HG02623 (cell line): ENCODE results near the gene ACVR1B.

Source experiments
- ATAC-seq: cut with Tn5 transposase; IDR thresholded peaks from one replicate; pipeline ENCODE4 v1.9.1; 2021; ENCODE audit warnings: moderate library complexity; ENCODE audit not compliant: unreplicated experiment

The ACVR1B gene

DNA sequence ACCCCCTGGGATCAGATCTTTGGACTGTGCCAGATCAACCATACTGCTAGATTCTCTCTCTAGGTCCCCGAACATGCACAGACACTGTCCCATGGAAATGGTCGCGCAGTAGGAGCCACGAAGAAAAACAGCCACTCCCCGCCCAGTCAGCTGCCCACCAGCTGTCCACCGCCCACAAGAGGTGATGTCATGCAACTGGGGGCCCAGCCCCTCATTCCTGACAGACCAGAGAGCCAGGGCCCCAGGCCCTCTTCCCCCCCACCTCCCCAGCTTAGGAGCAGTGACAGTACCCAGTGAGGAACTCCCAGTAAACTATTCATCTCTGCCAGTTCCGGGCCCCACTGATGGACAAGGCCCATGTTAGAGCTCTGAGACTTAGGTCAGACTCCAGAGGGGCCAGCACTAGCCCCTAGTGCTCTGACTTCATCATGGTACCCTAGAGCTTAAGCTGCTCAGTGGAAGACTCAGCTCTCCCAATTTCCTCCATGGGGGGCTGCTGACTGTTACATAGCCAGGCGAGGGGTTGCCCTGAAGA lies 51.6 kb downstream of the ACVR1B start:
- ATAC-seq = no peak

DNA sequence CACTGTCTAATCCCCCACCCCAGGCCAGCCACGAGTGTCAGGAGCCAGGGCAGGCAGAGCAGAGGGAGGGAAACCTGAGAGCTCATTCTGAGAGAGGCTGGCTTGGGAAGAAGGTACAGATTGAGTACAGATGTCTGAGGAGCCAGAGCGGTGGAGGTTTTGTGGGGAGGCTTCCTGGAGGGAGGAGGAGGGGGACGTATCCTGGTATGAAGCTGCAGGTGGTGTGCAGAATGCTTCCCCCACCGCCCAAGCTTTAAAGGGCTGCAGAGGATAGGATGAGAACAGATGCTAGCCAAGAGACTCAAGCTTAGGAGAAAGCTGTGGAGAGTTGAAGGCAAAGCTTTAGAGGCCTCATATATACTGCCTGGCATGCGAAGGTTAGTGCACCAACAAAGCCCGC lies 52.1 kb downstream of the ACVR1B start:
- no peak for ATAC-seq

DNA sequence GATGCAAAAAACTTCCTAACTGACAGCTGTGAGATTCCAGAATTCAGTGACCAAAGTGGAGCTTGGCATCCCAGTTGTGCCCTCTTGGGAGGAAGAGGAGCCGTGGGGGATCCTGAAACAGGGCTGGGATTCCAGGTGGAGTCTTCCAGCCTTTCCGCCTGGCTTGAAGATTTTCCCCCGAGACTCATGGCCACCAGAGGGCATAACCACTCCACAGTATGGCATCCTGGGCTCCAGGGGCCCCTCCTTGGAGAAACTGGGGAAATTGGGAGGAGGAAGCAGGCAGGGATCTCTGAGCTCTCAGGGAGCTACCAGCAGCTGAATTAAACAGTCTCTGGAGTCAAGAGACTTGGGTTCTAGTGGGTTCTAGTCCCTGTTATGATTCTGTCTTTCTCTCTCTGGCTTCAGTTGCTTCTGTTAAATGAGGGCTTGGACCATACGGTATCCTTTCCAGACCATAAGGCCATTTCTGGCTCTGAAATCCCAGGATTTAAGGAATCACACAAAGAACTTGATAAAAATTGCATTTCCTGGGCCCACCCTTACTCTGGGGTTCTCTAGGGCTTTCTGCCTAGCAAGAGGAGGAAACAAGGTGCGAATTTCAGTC lies 52.6 kb downstream of the ACVR1B start:
- no peak for ATAC-seq

DNA sequence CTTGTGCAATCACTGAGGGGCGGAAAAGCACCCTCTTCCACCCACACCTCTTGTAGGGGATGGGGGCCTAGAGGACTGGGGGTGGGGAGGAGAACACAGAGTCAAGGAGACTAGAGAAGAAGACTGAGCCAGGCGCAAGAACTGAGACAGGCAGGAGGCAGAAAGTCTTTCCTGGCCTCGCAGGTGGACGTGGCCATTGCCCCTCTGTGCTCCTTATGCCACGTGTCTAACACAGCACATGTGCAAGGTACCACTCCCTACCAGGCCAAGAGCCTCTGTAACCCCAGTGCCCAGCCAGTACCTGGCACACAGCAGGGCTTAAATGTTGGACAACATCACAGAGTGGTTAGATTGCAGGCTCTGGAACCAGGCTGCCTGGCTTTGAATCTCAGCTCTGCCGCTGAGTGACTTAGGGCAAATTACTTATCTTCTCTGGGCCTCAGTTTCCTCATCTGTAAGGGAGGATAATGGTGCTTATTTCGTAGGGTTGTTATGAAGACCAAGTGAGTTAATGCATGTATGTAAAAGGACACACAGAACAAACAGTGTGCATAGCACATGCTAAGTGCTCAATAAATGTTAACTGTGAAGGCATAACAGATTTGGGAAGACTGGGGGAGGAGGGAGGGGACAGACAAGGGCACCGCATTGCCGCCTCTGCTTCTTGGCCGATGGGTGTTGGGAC lies 53.9 kb downstream of the ACVR1B start:
- no peak for ATAC-seq

DNA sequence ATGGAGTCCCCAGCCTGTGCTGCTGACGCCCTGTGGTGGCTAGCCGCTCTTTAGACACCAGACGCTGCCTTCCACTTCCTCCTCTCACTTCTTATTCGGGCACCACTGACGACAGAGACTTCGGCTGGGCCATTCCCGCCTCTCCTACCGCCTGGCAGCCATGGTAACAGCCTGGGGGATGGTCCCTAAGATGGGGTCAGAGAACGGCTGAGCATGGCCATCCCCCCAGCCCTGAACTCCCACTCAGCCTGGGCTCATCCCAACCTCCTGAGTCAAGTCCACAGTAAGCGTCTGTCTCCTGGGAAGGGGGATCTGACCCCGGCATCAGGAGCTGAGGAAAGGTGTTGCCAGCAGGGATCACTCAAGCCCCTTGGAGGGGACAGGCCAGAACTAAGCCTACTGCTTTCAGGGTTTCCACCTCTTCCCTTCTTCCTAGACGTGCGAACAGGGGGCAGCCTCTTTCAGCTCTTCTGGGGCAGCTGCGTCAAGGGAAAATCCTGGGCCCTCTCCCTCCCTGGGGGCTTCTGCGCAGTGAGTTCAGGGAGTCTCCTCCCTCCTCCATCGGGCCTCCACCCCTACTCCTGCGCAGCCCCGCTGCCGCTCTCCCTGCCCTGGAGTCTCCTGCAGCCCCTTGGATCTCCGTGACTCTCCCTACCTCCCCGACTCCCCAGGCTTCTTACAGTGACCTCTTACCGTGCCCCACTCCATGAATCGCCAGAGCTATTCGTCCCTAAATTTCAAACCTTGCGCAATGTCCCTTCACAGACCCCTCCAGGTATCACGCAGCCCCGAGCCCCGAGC lies 54.6 kb downstream of the ACVR1B start:
- ATAC-seq = peak; percentile 65

DNA sequence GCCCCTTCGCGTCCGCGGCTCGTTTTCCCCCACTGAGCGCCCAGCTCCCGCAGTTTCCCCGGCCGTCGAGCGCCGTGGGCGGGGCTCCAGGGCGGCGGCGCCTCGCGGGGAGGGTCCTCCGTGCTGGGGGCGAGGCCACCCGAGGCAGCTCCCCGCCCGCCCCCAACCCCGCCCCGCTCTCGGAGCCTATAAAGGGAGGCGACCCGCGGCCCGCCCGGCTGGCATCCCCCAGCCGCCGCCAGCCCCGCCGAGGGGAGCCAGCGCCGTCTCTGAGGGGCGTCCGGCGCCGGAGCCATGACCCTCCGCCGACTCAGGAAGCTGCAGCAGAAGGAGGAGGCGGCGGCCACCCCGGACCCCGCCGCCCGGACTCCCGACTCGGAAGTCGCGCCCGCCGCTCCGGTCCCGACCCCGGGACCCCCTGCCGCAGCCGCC lies 55.2 kb downstream of the ACVR1B start, which contains the start of gene TAMALIN:
TSS of gene TAMALIN (plus strand) at position 221 of the 432 bp plus-strand sequence. CDS start at position 295, 74 bp downstream.
- no peak for ATAC-seq

DNA sequence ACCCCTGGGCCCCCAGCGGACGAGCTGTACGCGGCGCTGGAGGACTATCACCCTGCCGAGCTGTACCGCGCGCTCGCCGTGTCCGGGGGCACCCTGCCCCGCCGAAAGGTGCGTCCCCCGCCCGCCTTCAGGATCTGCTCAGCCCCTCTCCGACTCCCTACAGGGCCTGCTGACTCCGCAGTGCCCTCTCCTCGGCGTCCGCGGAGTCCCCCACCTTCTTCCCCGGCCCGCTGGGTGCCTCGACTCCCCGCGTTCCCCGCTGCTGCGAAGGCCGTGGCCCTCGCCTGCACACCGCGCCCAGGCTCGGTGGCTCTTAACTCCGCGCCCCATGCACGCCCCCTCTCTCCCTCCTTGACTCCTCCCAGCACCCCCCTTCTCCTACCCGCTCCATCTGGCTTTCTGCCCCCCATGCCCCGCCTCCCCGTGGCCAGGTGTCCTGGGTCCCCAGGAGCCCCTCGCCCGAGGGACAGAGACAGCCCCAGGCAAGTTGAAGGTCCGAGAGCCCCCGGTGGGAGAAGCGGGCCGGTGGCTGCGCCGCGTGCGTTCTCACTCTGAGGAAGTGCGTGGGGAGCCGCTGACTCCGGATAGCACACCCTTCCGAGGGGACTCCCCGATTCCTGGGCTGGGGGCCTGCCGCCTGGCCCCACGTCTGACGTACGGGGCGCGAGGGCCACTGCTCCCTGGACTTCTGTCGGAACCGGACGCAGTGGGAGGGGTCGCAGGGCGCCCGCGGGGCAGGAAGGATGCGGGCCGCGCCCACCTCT lies 55.8 kb downstream of the ACVR1B start:
- no peak for ATAC-seq

DNA sequence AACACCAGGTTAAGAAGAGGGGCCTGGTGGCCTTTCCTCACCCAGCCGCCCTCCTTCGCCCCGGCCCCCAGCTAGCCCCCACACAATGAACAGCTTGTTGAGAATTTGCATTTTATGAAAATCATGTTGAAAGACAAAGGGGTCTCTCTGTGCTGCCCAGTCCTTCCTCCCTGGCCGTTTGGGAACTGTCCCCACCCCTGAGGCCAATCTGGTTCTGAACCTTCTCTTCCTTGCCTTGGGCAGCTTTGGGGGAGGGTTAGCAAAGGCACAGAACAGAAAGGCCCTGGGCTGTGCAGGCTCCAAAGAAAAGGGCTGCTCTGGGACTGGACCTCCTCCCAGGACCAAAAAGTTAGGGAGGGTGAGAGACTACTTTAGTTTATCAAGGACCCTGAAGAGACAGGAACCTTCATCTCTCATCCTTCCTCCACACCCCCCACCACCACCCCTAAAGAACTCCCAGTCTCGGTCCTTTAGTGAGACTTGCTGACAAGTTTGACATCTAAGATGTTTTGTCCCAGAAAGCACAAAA lies 56.5 kb downstream of the ACVR1B start:
- no peak for ATAC-seq

DNA sequence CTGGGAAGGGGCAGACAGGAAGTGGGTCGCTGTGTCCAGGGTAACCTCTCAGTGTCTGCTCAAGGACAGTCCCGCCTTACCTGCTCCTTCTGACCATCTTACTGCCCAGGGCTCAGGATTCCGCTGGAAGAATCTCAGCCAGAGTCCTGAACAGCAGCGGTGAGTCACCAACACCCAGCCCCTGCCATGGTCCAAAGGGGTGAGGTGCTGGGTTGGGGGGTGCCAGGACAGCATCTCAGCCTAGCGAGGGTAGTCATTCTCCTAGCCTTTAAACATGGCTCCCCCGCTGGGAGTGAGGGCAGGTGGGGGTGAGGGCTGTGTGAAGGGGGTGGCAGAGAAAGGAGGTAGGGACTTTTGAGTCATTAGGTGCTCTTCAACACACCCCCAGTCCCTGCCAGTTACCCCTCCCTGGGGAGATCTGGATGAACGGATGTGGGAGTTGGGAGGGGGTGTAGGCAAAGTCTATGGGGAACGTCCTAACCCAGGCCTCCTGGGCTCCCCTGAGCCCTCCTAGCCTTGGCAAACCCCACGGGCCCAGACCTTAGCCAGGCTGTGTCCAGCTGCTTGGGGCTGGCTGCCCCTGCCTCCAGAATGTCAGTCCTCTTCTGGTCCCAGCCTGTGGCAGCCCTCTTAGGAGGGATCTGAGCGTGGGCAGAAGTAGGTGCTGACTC lies 57.7 kb downstream of the ACVR1B start:
- ATAC-seq = no peak

DNA sequence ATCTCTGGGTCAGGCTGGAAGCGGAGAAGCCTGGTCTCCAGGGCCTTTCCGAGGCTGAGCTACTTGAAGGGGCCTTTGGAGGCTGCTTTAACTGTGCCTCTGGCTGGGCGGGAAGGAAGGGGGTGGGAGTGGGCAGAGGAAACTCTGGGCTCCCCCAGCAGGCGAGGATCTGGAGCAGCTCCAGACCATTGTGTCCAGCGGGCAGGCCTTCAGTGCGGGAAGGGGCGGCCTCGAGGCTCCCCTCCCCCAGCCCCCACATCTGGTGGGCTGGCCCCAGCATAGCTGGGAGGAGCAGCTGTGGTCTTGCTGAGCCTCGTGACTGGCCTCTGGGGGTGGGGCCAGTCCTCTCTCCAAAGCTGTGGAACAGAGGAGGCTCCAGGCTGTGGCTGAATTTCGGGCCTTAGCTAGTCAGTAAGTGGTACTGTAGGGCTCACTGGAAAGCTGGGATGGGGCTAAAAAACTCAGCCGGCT lies 58.7 kb downstream of the ACVR1B start:
- no peak for ATAC-seq

DNA sequence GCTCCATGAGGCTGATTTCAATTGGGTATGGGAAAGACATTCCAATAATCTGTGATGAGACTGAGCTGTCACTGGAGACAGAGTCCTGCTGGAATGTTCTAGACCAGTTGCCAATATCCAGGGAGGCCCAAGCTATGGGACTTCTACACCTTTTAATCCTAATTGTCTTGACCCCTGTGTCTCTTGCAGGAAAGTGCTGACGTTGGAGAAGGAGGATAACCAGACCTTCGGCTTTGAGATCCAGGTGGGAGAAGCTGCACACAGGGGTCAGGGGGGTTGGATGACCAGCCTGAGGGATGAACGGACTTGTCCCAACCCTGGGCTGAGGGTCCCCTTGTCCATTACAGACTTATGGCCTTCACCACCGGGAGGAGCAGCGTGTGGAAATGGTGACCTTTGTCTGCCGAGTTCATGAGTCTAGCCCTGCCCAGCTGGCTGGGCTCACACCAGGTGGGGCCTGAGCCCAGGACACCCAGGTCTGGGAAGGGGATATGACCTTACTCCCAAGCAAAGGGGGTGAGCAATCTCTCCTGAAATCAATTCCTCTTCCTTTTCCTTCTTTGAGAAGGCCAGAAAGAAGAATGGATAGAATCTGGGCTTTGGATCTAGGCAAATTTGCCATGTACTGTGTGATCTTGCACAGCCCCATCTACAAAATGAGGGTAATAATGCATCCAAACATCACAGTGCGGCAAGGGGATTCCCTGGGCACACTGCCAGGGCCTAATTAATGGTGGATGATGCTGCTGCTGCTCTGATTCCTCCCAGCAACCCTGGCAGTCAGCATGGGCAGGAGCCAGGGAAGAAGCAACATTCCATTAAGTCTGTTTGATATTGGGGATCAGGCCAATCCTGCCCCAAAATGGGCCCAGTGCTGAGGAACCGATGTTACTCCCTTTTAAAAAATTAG lies 59.4 kb downstream of the ACVR1B start:
- no peak for ATAC-seq

DNA sequence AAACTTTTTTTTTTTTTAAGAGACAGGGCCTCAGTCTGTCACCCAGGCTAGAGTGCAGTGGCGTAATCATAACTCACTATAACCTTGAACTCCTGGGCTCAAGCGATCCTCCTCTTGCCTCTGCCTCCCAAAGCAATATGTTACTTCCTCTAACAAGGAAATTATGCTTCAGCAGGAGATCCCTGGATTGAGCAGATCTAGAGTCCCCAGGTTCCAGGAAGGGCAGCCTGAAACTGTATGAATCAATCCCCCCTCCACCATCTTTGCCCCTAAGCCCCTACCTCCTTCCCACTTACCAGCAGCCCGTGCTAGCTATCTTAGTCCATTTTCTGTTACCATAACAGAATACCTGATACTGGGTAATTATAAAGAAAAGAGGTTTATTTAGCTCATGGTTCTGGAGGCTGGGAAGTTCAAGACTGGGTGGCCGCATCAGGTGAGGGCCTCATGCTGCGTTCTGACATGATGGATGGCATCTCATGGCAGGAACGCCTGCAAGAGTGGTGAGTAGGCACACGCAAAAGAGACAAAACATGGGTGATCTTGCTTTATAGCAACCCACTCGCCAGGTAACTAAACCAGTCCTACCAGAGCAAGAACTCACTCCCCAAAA lies 60.2 kb downstream of the ACVR1B start:
- no peak for ATAC-seq

DNA sequence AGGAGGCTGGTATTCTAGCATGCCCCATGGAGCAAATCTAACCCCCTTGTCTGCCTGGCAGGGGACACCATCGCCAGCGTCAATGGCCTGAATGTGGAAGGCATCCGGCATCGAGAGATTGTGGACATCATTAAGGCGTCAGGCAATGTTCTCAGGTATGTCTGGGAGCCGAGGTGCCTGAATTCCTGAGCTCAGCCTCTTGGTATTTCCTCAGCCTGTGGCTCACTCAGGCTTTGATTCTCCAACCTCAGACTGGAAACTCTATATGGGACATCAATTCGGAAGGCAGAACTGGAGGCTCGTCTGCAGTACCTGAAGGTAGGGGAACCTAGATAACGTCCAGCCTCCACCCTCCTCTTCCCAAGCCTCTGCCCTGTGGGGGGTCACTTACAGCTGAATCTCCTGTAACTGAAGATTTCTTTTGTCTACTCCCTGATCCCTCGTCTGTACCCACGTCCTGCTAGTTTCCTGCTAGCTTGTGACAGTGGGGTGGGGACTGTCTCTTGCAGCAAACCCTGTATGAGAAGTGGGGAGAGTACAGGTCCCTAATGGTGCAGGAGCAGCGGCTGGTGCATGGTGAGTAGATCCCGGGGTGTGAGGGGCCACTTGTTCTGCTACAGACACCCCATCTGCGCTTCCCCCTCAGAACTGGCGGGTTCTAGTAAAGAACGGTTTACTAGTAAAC lies 62.3 kb downstream of the ACVR1B start:
- ATAC-seq = no peak

DNA sequence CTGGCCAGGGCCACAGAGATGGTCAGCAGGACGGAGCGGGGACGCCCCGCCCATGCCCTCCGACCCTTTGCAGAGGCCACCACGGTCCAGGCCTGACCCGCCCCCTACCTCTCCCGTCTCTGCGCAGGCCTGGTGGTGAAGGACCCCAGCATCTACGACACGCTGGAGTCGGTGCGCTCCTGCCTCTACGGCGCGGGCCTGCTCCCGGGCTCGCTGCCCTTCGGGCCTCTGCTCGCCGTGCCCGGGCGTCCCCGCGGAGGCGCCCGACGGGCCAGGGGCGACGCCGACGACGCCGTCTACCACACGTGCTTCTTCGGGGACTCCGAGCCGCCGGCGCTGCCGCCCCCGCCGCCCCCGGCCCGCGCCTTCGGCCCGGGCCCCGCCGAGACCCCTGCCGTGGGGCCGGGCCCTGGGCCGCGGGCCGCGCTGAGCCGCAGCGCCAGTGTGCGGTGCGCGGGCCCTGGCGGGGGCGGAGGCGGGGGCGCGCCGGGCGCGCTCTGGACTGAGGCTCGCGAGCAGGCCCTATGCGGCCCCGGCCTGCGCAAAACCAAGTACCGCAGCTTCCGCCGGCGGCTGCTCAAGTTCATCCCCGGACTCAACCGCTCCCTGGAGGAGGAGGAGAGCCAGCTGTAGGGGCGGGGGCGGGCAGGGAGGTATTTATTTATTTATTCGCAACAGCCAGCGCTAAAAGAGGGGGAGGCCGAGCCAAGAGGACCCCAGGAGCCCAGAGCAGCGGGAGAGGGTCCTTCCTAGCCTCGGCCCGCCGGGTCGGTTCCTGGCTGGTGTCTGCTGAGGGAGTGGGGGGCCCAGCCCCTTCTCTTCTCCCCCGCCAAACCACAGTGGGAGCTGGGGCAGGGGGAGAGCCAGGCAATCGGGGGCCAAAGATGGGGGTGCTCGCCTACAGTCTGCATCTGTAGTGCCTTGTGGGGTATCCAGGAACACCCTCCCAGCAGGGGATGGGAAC lies 63.4 kb downstream of the ACVR1B start:
- ATAC-seq = no peak

DNA sequence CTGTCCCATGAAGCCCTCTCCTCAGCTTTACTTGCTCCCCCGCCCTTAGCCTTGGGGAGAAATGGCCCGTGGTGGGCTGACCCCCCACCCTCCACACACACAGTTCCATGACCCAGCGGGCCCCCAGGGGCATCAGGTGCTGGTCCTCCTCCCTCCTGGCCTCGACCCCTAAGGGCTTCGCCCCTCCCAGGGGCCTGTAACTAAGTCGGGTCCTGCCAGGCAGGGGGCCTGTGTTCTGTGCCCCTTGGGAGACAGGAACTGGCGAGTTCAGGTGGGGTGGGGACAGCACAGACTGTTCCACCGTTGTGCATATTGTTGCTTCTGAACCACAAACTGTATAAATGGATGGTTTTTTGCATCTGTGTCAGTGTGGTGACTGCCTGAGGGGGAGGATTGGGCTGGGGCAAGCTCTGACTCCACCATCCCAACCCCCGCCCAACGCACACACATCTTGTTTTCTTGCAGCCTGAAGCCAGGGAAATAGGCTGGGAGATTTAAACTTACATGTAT lies 64.1 kb downstream of the ACVR1B start:
- no peak for ATAC-seq

DNA sequence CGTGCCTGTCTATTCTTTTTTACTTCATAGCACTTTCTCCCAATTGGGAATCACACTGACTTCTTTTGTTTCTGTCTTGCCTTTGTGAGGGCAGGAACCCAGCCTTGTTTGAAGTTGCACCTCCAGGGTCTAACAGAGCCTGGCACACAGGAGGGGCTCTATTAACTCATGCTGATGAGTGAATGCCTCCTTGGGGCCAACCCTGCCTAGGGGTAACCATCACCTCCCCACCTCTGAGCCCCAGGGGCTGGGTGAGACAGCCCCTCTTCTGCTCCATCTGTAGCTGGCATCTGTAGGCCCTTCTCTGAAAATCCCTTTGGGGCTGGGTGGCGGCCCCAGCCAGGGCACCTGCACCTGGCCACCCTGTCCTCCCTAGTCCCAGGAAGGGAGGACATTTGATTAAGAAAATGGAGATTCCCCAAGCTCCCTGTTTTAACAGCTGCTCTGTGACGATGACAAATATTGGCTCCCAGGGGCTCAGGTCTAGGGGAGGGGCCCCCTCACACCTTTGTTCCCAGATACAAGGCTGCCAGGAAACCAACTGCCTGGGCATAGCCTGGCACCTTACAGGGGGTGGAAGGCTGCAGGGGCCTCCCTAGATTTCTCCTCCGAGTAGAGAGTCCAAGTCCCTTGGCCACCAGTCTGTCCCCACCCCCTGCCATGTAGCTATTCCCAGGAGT lies 67.1 kb downstream of the ACVR1B start:
- ATAC-seq = no peak
